Ishikawa (cell line): Measurements from ENCODE around the gene HERC4.

ENCODE experiments used
- CEBPB ChIP-seq: IDR thresholded peaks from 2 replicates; pipeline ENCODE4 v1.6.1; 2012
- CREB1 ChIP-seq: IDR thresholded peaks from 2 replicates; pipeline ENCODE4 v1.6.1; 2012; ENCODE audit warnings: low read depth
- EGR1 ChIP-seq: IDR thresholded peaks from 2 replicates; pipeline ENCODE4 v1.6.1; 2012
- EP300 ChIP-seq: IDR thresholded peaks from 2 replicates; pipeline ENCODE4 v1.6.1; 2012; ENCODE audit warnings: borderline replicate concordance
- FOXM1 ChIP-seq: IDR thresholded peaks from 2 replicates; pipeline ENCODE4 v1.6.1; 2012; ENCODE audit warnings: low read depth, borderline replicate concordance
- NFIC ChIP-seq: IDR thresholded peaks from 2 replicates; pipeline ENCODE4 v1.6.1; 2012
- RAD21 ChIP-seq: IDR thresholded peaks from 2 replicates; pipeline ENCODE4 v1.6.1; 2012; ENCODE audit warnings: low read depth
- TAF1 ChIP-seq: IDR thresholded peaks from 2 replicates; pipeline ENCODE4 v1.6.1; 2012; ENCODE audit warnings: low read depth, mild to moderate bottlenecking
- TCF12 ChIP-seq: IDR thresholded peaks from 2 replicates; pipeline ENCODE4 v1.6.1; 2012; ENCODE audit warnings: low read depth
- TEAD4 ChIP-seq: IDR thresholded peaks from 2 replicates; pipeline ENCODE4 v1.6.1; 2012
- YY1 ChIP-seq: IDR thresholded peaks from 2 replicates; pipeline ENCODE4 v1.6.1; 2012; ENCODE audit warnings: low read depth
- ZBTB7A ChIP-seq: IDR thresholded peaks from 2 replicates; pipeline ENCODE4 v1.6.1; 2012; ENCODE audit warnings: low read depth
- TF ChIP-seq, protein P1 (sequence below): IDR thresholded peaks from 2 replicates; pipeline ENCODE4 v1.6.1; 2012
- TF ChIP-seq, protein P2 (sequence below): IDR thresholded peaks from 2 replicates; pipeline ENCODE4 v1.6.1; 2012
- TF ChIP-seq, protein P3 (sequence below): IDR thresholded peaks from 2 replicates; pipeline ENCODE4 v1.6.1; 2012; ENCODE audit warnings: low read depth, mild to moderate bottlenecking

HERC4 gene

DNA sequence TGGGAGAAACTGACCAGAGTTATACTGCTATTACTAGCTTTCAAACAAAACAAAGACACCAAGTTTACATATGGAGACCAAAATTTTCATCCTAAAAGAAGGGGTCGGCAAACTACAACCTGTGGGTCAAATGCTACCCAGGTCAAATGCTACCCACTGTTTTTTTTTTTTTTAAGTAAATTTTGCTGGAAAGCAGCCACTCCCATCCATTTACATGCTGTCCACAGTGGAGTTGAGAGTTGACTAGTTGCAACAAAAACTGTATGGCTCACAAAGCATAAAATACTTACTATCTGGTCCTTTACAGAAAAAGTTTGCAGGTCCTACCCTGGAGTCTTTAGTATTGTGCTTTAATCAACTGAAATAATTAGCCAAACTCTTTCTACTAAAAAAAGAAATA, 99.2 kb downstream of the HERC4 start:
- TF ChIP-seq RAD21: no peak
- TF ChIP-seq TAF1: no peak
- no peak for TF ChIP-seq YY1
- no peak for TF ChIP-seq NFIC
- no peak for TF ChIP-seq EP300
- no peak for TF ChIP-seq EGR1
- no peak for TF ChIP-seq FOXM1
- TF ChIP-seq, protein P1, sequence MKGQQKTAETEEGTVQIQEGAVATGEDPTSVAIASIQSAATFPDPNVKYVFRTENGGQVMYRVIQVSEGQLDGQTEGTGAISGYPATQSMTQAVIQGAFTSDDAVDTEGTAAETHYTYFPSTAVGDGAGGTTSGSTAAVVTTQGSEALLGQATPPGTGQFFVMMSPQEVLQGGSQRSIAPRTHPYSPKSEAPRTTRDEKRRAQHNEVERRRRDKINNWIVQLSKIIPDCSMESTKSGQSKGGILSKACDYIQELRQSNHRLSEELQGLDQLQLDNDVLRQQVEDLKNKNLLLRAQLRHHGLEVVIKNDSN: no peak
- no peak for TF ChIP-seq ZBTB7A
- TF ChIP-seq CEBPB: no peak
- TF ChIP-seq TCF12: no peak
- no peak for TF ChIP-seq TEAD4
- TF ChIP-seq, protein P2, sequence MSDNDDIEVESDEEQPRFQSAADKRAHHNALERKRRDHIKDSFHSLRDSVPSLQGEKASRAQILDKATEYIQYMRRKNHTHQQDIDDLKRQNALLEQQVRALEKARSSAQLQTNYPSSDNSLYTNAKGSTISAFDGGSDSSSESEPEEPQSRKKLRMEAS: no peak
- no peak for TF ChIP-seq CREB1
- TF ChIP-seq, protein P3, sequence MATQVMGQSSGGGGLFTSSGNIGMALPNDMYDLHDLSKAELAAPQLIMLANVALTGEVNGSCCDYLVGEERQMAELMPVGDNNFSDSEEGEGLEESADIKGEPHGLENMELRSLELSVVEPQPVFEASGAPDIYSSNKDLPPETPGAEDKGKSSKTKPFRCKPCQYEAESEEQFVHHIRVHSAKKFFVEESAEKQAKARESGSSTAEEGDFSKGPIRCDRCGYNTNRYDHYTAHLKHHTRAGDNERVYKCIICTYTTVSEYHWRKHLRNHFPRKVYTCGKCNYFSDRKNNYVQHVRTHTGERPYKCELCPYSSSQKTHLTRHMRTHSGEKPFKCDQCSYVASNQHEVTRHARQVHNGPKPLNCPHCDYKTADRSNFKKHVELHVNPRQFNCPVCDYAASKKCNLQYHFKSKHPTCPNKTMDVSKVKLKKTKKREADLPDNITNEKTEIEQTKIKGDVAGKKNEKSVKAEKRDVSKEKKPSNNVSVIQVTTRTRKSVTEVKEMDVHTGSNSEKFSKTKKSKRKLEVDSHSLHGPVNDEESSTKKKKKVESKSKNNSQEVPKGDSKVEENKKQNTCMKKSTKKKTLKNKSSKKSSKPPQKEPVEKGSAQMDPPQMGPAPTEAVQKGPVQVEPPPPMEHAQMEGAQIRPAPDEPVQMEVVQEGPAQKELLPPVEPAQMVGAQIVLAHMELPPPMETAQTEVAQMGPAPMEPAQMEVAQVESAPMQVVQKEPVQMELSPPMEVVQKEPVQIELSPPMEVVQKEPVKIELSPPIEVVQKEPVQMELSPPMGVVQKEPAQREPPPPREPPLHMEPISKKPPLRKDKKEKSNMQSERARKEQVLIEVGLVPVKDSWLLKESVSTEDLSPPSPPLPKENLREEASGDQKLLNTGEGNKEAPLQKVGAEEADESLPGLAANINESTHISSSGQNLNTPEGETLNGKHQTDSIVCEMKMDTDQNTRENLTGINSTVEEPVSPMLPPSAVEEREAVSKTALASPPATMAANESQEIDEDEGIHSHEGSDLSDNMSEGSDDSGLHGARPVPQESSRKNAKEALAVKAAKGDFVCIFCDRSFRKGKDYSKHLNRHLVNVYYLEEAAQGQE: no peak

DNA sequence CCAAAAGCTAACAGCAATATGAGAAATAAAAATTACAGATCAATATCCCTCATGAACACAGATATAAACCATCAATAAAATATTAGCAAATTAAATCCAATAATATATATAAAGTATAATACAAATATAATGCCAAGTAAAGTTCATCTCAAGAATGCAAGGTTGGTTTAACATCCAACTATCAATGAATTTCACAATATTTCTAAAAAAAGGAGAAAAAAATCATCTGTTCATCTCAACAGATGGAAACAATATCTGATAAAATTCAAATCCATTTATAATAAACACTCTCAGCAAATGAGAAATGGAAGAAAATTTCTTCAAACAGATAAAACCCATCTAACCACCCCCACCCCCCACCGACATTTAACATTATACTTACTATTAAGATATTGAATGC, 103.8 kb downstream of the HERC4 start:
- TF ChIP-seq FOXM1 (no peak), TCF12 (no peak), EGR1 (no peak), NFIC (no peak), YY1 (no peak), RAD21 (no peak), CEBPB (no peak), TAF1 (no peak), EP300 (no peak)
- TF ChIP-seq, protein P2: no peak
- TF ChIP-seq, protein P1: no peak
- TF ChIP-seq, protein P3: no peak

DNA sequence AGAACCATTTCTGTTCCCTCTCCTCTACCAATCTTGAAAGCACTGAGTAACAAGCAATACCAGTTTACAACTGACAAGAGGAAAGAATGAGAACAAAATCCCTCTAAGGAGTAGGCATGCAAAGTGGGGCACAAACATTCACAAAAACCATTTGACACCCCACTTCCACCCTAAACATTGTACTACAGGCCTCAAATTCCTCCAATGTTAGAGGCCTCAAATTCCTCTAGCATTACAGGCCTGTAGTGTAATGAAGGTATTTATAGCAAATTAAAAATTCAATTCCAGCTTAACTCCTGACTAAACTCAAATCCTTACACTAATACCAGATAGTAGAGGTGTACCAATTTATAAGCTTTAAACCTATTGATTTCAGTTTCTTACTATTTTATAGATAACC, 105.2 kb downstream of the HERC4 start:
- no peak for TF ChIP-seq FOXM1
- TF ChIP-seq CREB1: no peak
- TF ChIP-seq TEAD4: no peak
- TF ChIP-seq RAD21: no peak
- no peak for TF ChIP-seq EP300
- TF ChIP-seq, protein P2: no peak
- TF ChIP-seq, protein P1: no peak
- TF ChIP-seq YY1: no peak
- TF ChIP-seq, protein P3: no peak
- no peak for TF ChIP-seq NFIC
- TF ChIP-seq TAF1: no peak
- TF ChIP-seq EGR1: no peak

DNA sequence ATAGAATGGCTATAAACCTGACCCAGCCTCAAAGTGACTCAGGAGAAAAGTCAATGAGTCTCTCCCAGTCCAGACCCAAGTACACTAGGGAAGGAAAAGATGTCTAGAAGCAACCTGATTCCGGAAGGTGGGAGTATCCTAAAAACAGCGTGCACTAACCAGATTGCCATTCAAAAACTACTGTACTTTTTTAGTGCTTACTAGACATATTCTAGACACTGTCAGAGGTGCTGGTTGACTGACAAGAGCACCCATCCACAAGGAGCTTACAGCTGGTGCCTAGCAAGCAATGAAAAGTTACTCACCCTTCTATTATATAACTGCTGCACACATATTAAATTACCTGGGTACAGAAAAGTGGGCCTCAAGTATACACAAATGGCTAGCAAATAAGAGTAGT, 109.6 kb downstream of the HERC4 start:
- no peak for TF ChIP-seq ZBTB7A
- TF ChIP-seq, protein P3: no peak
- TF ChIP-seq CREB1: no peak
- TF ChIP-seq, protein P2: no peak
- no peak for TF ChIP-seq CEBPB
